OCI-M1 (cell line): ENCODE results near the gene CXCL17.

Experiments used
- DNase-seq: peaks from one replicate; lab custom pipeline; 2025; lab: John Stamatoyannopoulos, UW

CXCL17 gene

GRCh38 chr19:42397263-42398166 lies 45.2 kb downstream of the CXCL17 start:
- no peak for DNase-seq

DNA sequence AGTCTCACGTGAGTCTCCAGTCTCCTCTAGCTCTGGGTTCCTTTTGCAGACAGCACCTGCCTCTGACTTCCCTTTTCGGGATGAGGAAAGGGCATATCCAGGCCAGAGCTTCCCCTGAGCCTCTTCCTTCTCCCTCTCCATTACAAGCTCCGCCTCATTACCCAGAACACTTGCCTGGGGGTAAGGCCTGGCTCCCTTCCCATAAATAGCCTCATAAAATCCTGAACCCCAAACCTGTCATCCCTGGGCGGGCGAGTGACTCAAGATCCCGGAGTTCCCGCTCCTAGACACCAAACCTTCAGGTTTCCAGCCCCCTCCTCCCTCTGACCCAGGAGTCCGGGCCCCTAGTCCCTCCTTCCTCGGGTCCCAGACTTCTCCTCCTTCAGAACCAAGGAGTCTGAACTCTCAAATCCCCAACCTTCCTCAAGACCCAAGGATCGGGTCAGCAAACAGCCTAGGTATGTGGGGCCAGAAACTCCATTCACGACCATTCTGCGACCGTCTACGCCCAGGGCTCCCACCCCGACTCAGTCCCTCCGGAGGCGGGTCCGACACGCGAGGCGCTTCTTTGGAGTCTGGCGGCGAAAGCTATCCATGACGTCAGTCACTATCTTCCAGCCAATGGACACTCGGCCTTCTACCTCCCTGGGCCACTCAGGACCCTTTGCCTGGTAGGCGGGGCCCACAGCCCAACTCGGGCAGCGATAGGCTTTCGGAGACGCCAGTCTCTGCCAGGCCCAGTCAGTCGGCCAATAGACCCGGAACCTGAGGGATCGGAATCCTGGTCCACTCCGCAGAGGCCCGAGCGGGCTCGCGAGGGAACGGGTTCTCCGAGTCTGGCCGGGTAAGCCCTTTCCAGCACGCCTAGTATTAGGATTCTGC lies 46.1 kb downstream of the CXCL17 start:
- DNase-seq, result peak; percentile 100

DNA sequence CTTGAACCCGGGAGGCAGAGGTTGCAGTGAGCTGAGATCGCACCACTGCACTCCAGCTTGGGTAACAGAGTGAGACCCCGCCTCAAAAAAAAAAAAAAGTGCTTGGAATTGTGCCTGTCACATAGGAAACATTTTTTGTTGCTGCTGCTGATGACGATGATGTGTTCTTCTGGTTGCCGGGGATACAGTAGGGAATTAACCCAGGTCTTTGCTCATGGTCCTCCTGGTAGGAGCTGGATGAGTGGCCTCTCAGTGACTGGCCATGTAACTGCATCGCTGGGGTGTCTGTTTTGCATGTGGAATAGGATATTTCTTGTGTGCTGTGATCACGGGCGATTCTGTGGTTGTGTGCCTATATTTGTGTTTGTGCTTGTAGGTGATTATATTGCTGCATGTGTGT lies 48.0 kb downstream of the CXCL17 start:
- DNase-seq, result no peak

GRCh38 chr19:42392165-42392564 lies 50.6 kb downstream of the CXCL17 start:
- DNase-seq, result no peak

- DNase-seq, result no peak
Observed at GRCh38 chr19:42389899-42390298, 52.8 kb downstream of the CXCL17 start, which contains the start of gene CNFN. Gene CNFN (minus strand): TSS chr19:42390297. CDS start chr19:42389037, 1,260 bp downstream.

- no peak for DNase-seq
Observed at GRCh38 chr19:42388851-42389489, 53.8 kb downstream of the CXCL17 start.

GRCh38 chr19:42386974-42387707 lies 55.6 kb downstream of the CXCL17 start:
- peak; percentile 88 for DNase-seq

- no peak for DNase-seq
Observed at GRCh38 chr19:42380155-42380554, 62.6 kb downstream of the CXCL17 start.
